ENCODE results near the gene VANGL1. TPM values are rescaled to one million over a fixed set of nuclear protein-coding genes. Genes with fewer than 3 reads are reported as not detected.

VANGL1 gene
- total and polyA plus RNA-seq, 2 of the 4 experiments (the other 2 are of a cell fraction) = 6.1 to 6.7 TPM

- Histone ChIP-seq H3K56ac (ENCODE audit: extremely low read depth, insufficient read depth, low read length) (no peak overlapping the region; the same call in 1 of the 2 replicates), H3K79me1 (ENCODE audit: low read depth in 1 of 2, low read length in 2 of 2) (no peaks in the 10 kb centered on the region), H2BK5ac (ENCODE audit: low read depth, low read length, poor library complexity, severe bottlenecking) (no peak overlapping the region), H3K9ac (ENCODE audit: low read depth, low read length) (no peak overlapping the region), H4K20me1 (ENCODE audit: insufficient read depth, low read length) (no peaks in the 10 kb centered on the region), H2BK15ac (ENCODE audit: low read depth, low read length) (no peak overlapping the region), H4K8ac (ENCODE audit: low read depth in 2 of 2, low read length in 2 of 2) (peak overlapping the region in 1 of 2 experiments; percentile 36; a peak in 1 of 4 replicates), H3K23ac (ENCODE audit: low read depth, low read length) (no peak overlapping the region), H3K27me3 (ENCODE audit: control insufficient read depth, insufficient read depth, low read length) (no peaks in the 10 kb centered on the region), H3K27ac (ENCODE audit: insufficient read depth, low read length) (no peak overlapping the region), H3K14ac (replicated peaks; ENCODE audit: low read depth, low read length) (no peak overlapping the region), H2AK5ac (ENCODE audit: low read depth, low read length) (0 out of 2 replicates have a peak overlapping the region, but pooled peaks have one; percentile 3), H2BK20ac (ENCODE audit: low read depth, low read length) (no peak overlapping the region), H3K9me3 (ENCODE audit: control insufficient read depth, insufficient read depth, low read length) (no peaks in the 10 kb centered on the region), H3K4me1 (ENCODE audit: control insufficient read depth, insufficient read depth, low read length) (0 out of 2 replicates have a peak, but pooled peaks cover 2% of the 10 kb centered on the region), H2AFZ (replicated peaks; ENCODE audit: low read length, poor library complexity) (peak overlapping the region; percentile 85), H3K18ac (ENCODE audit: low read depth, low read length) (no peak overlapping the region), H2AK9ac (replicated peaks; ENCODE audit: low read depth, low read length, poor library complexity) (peak overlapping the region; percentile 92), H4K5ac (ENCODE audit: low read depth, low read length) (no peak overlapping the region), H3K4me3 (ENCODE audit: insufficient read depth, low read depth, low read length) (no peak overlapping the region), H3K9me1 (ENCODE audit: insufficient read depth, low read length) (peaks cover 5% of the 10 kb centered on the region; the same call in 1 of the 2 replicates), H2BK120ac (ENCODE audit: low read depth, low read length) (no peak overlapping the region), H3K4me2 (ENCODE audit: low read depth, low read length) (no peak overlapping the region), H3K36me3 (ENCODE audit: control insufficient read depth, insufficient read depth, low read length) (no peaks in the 10 kb centered on the region), H4K91ac (ENCODE audit: insufficient read depth, low read depth, low read length) (no peak overlapping the region), H3K4ac (ENCODE audit: low read depth, low read length) (peak overlapping the region; percentile 55)
- ATAC-seq (ENCODE audit: low read depth) = no peak; the same call in 1 of the 2 replicates
- in situ Hi-C loops (cut with MboI; ENCODE audit: low sequenced_read_pairs) (loop anchor here (5.0 kb wide), 1 partner anchor 459 kb away; no protein-coding TSS in a partner anchor), intact Hi-C loops (cut with micrococcal nuclease) (loop anchor here (5.0 kb wide), 1 partner anchor 319 kb away; no protein-coding TSS in a partner anchor), dilution Hi-C loops (cut with HindIII; ENCODE audit: low sequenced_read_pairs, unreplicated experiment) (loop anchor here (25.0 kb wide), 1 partner anchor 459 kb away; no protein-coding TSS in a partner anchor)
- no CpG with 5 or more reads among the region's 7 CpGs for WGBS, 2 experiments (ENCODE audit: extremely low coverage in 2 of 2, insufficient read length in 1 of 2)
- DNase-seq = peak; percentile 56
- ChIA-PET CTCF (interaction anchor here (0.6 to 3.5 kb wide), 22 partner anchors 8 to 618 kb away, joined by 3 to 19 read pairs (median 4); no protein-coding TSS in a partner anchor), POLR2A (ENCODE audit: unreplicated experiment) (no interaction called here)
- no TSS peak for BruUV-seq (replicated peaks)
- TF ChIP-seq MXI1 (IDR thresholded peaks at IDR 0.05; ENCODE audit: borderline replicate concordance, low read depth, low read length) (no peak), MAFK (IDR thresholded peaks at IDR 0.05; ENCODE audit: low read depth, low read length) (no peak), USF2 (IDR thresholded peaks at IDR 0.05; ENCODE audit: low read depth, low read length) (no peak), NFE2L2 (IDR thresholded peaks at IDR 0.05; ENCODE audit: low read depth, low read length) (no peak), BHLHE40 (IDR thresholded peaks at IDR 0.05; ENCODE audit: low read depth, low read length) (no peak), MAZ (IDR thresholded peaks at IDR 0.05; ENCODE audit: borderline replicate concordance, low read depth, low read length) (no peak)
Measured at GRCh38 chr1:115596080-115596780, 45.5 kb upstream of the VANGL1 start.
